CD4-positive, alpha-beta T cell treated with Interleukin-17A for 4 hours (primary cell): ENCODE measurements around the gene FGF23.

Experiments used
- DNase-seq: peaks from one replicate; pipeline ENCODE4 v3.0.0-alpha.2; 2020; ENCODE audit warnings: mixed read lengths

The FGF23 gene

GRCh38 chr12:4380332-4380731 lies 820 bp upstream of the FGF23 start:
- no peak for DNase-seq

- DNase-seq: no peak
Observed at GRCh38 chr12:4378772-4379171, 740 bp downstream of the FGF23 start.

DNA sequence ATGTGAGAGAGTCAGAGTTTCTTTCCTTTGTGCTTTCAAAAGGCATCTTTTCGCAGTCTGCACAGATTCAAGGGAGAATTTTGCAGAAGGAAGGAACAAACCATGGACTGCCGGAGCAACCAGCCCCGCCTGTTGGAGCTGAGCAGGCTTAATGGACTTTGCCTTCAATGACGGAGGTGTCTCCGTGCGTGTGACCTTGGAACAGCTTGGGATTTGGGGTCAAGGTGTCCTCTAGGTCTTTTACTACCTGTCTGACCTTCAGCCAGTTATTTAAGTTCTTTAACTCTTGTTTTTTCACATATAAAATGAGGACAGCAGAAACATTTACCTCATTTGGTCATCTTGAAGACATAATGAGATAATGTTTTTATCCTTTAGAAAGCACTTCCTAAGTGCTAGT lies 4.1 kb downstream of the FGF23 start:
- no peak for DNase-seq

DNA sequence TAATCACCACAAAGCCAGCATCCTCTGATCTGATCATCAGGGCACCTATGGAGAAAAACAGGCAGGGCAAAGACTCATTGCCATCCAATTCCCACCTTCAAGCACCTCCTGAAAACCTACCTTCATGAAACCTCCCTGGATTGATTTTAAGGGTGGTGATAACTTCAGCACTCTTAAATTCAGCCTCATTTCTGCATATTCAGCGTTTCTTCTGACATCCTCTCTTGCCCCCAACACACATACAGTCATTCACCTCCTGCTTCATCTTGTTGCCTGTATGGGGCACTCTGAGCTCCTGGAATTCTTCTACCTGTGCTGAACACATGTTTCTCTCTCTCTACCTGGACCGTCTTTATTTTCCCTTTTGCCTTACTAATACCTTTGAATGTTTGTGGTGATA lies 6.9 kb downstream of the FGF23 start:
- no peak for DNase-seq

- no peak for DNase-seq
Observed at GRCh38 chr12:4370265-4370664, 9.2 kb downstream of the FGF23 start.

DNA sequence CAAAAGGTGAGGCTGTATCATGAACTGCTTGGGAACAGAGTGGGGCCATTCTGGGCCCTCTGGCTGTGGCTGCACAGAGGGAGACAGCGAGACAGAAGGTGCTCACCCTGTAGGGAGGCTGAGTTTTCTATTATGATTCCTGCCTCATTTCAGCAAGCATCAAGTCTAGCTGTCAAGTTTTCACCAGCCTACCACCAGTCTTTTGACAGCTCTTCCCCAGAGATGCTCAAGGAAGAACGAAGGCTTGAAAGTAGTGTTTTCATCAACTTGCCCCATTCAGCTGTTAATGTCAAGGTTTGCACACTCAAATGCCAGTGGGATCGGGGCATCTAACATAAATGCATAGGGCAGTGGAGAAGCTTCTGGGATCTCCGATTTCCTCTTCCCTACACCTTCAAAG lies 10.0 kb downstream of the FGF23 start:
- no peak for DNase-seq

DNA sequence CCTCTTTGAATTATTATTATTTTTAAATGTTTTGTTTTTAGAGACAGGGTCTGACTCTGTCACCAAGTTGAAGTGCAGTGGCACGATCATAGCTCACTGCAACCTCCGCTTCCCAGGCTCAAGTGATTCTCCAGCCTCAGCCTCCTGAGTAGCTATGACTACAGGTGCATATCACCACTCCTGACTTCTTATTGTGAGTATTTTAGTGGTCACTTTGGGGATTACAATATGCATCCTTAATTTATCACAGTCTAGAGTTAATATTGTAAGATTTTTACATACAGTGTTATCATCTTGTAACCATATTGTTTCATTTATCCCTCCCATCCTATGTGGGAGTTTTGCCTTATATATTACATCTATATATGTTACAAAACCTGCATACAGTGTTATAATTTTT lies 13.4 kb downstream of the FGF23 start:
- no peak for DNase-seq

- peak; percentile 41 for DNase-seq
Observed at GRCh38 chr12:4356041-4356327, 23.5 kb downstream of the FGF23 start.

DNA sequence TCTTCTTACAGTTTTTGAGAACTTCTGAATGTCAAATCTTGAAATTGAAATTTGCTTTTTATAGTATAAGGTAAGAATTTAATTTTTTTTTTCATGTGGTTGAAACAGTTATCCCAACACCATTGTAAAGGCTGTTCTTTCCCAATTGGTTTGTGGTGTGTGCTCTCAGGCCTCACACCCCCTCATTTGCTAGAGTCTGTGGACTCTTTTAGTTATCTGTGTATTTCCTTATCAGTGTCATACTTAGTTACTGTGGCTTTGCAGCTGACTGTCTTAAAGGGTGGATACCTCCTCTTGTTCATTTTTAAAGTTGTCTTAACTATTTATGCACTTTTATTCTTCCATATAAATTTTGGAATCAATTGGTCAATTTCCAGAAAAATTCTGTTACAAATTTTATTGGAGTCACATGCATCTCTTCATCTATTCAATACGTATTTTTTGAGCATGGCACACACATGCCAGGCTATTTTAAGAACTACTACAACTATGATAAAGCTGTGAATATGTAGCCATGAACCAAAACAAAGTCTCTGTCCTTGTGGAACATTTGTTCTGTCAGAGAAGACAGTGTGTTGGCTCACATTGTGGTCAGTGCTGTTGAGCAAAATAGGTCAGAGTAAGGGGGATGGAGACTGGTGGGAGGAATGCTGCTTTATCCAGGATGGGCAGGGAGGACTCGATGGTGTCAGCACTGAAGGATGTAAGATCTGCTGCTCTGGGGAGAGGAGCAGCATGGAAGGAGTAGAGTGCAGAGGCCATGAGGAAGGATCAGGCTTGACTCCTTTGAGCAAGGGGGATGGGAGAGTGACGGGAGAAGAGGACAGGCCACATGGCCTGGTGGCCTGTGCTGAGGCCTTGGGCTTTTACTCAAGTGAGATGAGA lies 24.1 kb downstream of the FGF23 start:
- no peak for DNase-seq

DNA sequence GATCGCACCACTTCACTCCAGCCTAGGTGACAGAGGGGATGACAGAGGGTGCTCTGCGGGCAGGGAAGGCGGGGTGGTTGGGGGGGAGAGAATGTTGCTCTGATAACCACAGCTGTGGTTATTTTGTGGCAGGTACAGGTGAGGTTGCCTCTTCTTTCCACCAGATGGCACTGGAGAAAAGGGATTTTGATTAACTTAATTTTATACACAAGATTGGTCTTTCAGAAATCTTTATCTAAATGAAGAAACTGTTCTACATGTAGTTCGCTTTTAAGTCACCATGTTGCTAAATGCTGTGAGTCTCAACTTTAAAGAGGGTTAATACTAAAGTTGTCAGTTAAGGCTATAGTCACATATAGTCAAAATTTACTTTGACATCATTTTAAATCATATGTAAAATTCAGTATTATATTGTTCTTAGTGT lies 25.7 kb downstream of the FGF23 start:
- peak; percentile 51 for DNase-seq

GRCh38 chr12:4346931-4347330 lies 32.6 kb downstream of the FGF23 start:
- DNase-seq: no peak

GRCh38 chr12:4331842-4332241 lies 47.7 kb downstream of the FGF23 start:
- DNase-seq: no peak

- no peak for DNase-seq
Observed at GRCh38 chr12:4331221-4331620, 48.3 kb downstream of the FGF23 start.

DNA sequence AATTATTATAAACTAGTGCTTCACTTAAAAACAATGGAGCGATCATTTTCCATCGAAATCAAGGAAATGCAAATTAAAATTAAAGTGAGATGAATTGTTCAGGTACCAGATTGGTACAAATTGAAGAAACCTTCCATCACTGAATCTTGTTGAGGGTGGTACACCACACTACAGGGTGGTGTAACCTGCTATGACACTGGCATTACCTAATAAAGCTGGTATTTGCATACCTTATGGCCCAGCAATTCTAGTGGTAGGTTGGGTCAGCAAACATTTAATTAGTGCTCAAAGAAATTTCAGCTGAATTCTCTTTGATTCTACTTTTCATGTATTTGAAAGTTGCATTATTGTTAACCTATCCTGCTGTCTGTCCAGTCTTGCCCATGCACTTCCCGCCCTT lies 49.3 kb downstream of the FGF23 start:
- no peak for DNase-seq

DNA sequence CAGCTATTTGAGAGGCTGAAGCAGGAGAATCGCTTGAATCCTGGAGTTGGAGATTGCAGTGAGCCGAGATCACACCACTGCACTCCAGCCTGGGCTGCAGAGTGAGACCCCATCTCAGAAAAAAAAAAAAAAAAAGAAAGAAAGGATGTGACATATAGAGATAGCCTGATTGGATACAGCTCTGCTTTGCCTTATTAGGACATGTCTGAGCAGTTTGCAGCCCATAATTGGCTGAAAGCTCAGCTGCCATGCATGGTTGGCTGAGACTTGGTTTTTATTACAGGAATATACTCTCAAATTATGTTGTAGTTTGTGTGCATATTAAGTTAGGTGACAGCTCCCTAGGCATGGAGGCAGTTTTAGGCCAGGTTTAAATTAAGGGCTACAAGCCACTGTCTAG lies 52.2 kb downstream of the FGF23 start:
- DNase-seq: no peak

GRCh38 chr12:4325966-4326365 lies 53.5 kb downstream of the FGF23 start:
- DNase-seq: no peak

- no peak for DNase-seq
Observed at GRCh38 chr12:4324366-4324765, 55.1 kb downstream of the FGF23 start.

- DNase-seq: no peak
Observed at GRCh38 chr12:4323396-4323795, 56.1 kb downstream of the FGF23 start.

DNA sequence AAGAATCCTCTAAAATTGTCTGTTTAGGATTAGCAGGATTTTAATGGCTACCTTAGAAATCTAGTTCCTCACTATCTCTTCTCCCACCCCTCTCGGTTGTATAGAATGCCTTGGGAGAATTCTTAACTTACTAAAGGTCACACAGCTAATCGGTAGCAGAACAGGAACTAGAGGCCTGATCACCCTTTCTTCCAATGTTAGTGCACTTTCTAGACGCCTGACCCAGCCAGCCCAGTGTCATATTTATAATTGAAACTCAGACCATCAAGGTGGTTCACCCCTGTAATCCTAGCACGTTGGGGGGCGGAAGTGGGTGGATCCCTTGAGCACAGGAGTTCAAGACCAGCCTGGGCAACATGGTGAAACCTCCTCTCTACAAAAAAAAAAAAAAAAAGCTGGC lies 56.8 kb downstream of the FGF23 start:
- DNase-seq: no peak

- peak; percentile 92 for DNase-seq
Observed at GRCh38 chr12:4320853-4321701, 58.4 kb downstream of the FGF23 start, which contains the start of gene TIGAR. TIGAR (plus strand) TSS chr12:4321213; CDS start chr12:4321272, 59 bp downstream.

GRCh38 chr12:4320497-4320852 lies 59.0 kb downstream of the FGF23 start:
- DNase-seq: no peak
